PC-3 (cell line): ENCODE measurements around the gene MPP2.

Experiments
- EZH2 ChIP-seq: fragments of 300-600 bp; sonication (generic); IDR thresholded peaks from one replicate; pipeline ENCODE4 v1.6.1; 2017; ENCODE audit warnings: antibody characterized with exemption, mild to moderate bottlenecking, low read length; ENCODE audit not compliant: unreplicated experiment
- EZH2phosphoT487 ChIP-seq: fragments of 300-600 bp; sonication (generic); IDR thresholded peaks from 2 replicates; pipeline ENCODE4 v1.6.1; 2018; ENCODE audit warnings: mild to moderate bottlenecking, antibody characterized with exemption, low read length, borderline replicate concordance
- TF ChIP-seq, protein P1 (sequence below): fragments of 300-600 bp; sonication (generic); conservative IDR thresholded peaks from 2 replicates; pipeline ENCODE4 v1.5.1; 2017; ENCODE audit warnings: antibody characterized with exemption, low read depth, mild to moderate bottlenecking, low read length

DNA sequence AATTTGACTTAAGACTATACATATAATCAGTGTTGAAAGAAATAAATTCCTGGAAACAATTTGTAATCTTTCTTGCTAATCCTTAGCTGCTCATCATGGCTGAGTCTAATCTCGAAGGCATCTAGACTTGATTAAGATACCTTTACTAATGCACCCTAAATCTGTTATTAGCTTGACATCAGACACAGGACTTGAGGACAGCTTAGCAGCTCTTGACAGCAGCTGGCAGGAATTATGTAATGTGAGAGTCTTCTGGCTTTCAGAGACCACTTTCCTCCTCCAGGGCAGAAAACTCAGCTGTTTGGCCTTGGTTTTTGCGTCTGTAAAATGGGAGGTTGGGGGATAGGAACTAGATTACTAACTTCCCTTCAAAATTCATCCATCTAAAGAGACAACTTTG lies 7.1 kb upstream of the MPP2 start:
- TF ChIP-seq, protein P1, sequence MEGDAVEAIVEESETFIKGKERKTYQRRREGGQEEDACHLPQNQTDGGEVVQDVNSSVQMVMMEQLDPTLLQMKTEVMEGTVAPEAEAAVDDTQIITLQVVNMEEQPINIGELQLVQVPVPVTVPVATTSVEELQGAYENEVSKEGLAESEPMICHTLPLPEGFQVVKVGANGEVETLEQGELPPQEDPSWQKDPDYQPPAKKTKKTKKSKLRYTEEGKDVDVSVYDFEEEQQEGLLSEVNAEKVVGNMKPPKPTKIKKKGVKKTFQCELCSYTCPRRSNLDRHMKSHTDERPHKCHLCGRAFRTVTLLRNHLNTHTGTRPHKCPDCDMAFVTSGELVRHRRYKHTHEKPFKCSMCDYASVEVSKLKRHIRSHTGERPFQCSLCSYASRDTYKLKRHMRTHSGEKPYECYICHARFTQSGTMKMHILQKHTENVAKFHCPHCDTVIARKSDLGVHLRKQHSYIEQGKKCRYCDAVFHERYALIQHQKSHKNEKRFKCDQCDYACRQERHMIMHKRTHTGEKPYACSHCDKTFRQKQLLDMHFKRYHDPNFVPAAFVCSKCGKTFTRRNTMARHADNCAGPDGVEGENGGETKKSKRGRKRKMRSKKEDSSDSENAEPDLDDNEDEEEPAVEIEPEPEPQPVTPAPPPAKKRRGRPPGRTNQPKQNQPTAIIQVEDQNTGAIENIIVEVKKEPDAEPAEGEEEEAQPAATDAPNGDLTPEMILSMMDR: no peak
- TF ChIP-seq EZH2 (no peak), EZH2phosphoT487 (no peak)
